ENCODE results near the gene FOXO3. TPM values are rescaled to one million over a fixed set of nuclear protein-coding genes. Genes with fewer than 3 reads are reported as not detected.

Gene FOXO3
- total and polyA plus RNA-seq, 2 of the 8 experiments (the other 6 are each of a cell fraction or from before 2014, with no cell fraction given), result 13.1 to 19.3 TPM

GRCh38 chr6:108721286-108721685 lies 160.6 kb downstream of the FOXO3 start (continued):
- TF ChIP-seq JUN (IDR thresholded peaks at IDR 0.05; ENCODE audit: low read depth, low read length), result no peak
- TF ChIP-seq MAX (IDR thresholded peaks at IDR 0.05), result no peak
- TF ChIP-seq CHD7 (IDR thresholded peaks at IDR 0.05; ENCODE audit: insufficient replicate concordance, low read length), result no peak
- TF ChIP-seq, protein P1, sequence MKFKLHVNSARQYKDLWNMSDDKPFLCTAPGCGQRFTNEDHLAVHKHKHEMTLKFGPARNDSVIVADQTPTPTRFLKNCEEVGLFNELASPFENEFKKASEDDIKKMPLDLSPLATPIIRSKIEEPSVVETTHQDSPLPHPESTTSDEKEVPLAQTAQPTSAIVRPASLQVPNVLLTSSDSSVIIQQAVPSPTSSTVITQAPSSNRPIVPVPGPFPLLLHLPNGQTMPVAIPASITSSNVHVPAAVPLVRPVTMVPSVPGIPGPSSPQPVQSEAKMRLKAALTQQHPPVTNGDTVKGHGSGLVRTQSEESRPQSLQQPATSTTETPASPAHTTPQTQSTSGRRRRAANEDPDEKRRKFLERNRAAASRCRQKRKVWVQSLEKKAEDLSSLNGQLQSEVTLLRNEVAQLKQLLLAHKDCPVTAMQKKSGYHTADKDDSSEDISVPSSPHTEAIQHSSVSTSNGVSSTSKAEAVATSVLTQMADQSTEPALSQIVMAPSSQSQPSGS (IDR thresholded peaks at IDR 0.05; ENCODE audit: low read length), result no peak
- no peak for TF ChIP-seq EZH2 (IDR thresholded peaks at IDR 0.05; ENCODE audit: low read depth, low read length, severe bottlenecking)
- TF ChIP-seq CBX5 (IDR thresholded peaks at IDR 0.05; ENCODE audit: low read depth, low read length), result no peak
- TF ChIP-seq SIX5 (IDR thresholded peaks at IDR 0.05; ENCODE audit: low read depth, low read length), result no peak
- no peak for TF ChIP-seq JUND (IDR thresholded peaks at IDR 0.05; ENCODE audit: low read length)
